ENCODE data around the gene FBLN1.
"Not testable (repeated sequence)": the region's sequence is repeated elsewhere in the genome, so short reads cannot be mapped to it uniquely, and the experiment has no call there.

The FBLN1 gene

DNA sequence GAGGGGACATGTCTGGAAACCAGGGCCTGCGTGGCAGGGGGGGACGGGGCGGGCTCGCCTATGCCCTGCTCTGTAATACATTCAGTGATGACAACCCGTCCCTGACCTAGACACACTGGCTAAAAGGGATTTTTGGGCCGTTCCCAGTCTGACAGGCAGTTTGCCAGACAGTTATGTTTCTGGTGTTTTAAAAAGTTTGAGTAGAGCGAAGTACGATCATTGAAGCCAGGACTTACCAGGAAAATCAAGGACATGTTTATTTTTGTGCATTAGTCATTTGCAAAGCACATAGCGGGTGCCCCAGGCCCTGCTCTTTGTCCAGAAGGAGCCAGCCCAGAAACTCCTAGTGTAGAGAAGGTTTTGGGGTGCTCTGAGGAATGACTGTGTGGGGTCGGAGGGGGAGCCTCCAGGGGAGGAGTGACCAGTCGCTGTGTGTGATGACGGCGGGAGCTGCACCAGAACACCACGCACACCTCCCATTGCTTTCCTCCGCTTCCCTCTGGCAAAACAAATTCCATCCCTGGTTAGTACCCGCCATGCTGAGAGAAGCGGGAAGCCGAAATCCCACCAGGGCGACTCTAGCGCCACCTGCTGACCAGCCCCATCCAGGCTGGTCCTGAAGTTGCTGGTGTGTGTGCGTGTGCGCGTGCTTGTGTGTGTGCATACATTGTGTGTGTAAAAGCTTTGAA lies 50.8 kb downstream of the FBLN1 start:
- H2BK5ac ChIP-seq (ENCODE audit: low read depth, low read length, poor library complexity, severe bottlenecking) = no peak overlapping the region
- no peaks in the 10 kb centered on the region for H3K27me3 ChIP-seq (ENCODE audit: control insufficient read depth in 1 of 2, insufficient read depth in 1 of 2, low read length in 2 of 2)
- H3K4me3 ChIP-seq (ENCODE audit: insufficient read depth in 1 of 2, low read depth in 1 of 2, low read length in 2 of 2) = no peak overlapping the region
- no peaks in the 10 kb centered on the region for H3K9me3 ChIP-seq (ENCODE audit: control insufficient read depth, low read length)
- WGBS = 66% methylated on average over 22 of the region's 23 CpGs
- peak overlapping the region; percentile 69 to 92 for H3K18ac ChIP-seq (ENCODE audit: low read depth in 1 of 2, low read length in 2 of 2)
- peak overlapping the region; percentile 91 for H3K27ac ChIP-seq (ENCODE audit: low read length, poor library complexity, severe bottlenecking)
- H2BK15ac ChIP-seq (ENCODE audit: low read depth, poor library complexity, severe bottlenecking) = peak overlapping the region; percentile 8
- H4K8ac ChIP-seq (ENCODE audit: low read length) = peak overlapping the region; percentile 38
- peak overlapping the region; percentile 87 for H4K91ac ChIP-seq (ENCODE audit: low read length)
- H3K23ac ChIP-seq (ENCODE audit: low read length in 2 of 2) = peak overlapping the region in 1 of 2 experiments; percentile 67
- peaks cover 52% of the 10 kb centered on the region for H3K4me1 ChIP-seq (ENCODE audit: control insufficient read depth, insufficient read depth, low read depth, low read length)
- H2AFZ ChIP-seq (ENCODE audit: low read depth, low read length) = no peak overlapping the region
- H2BK120ac ChIP-seq (ENCODE audit: low read depth, low read length) = peak overlapping the region; percentile 9
- peak overlapping the region; percentile 24 to 86 for H3K4ac ChIP-seq (ENCODE audit: low read depth in 1 of 2, low read length in 2 of 2)
- peaks cover 19% of the 10 kb centered on the region for H3K79me1 ChIP-seq (replicated peaks; ENCODE audit: low read length, poor library complexity, severe bottlenecking)
- peak overlapping the region; percentile 69 for H2AK5ac ChIP-seq (ENCODE audit: low read length, severe bottlenecking)
- H3K9ac ChIP-seq (ENCODE audit: low read length) = peak overlapping the region; percentile 64
- DNase-seq = peak; percentile 85
- peak overlapping the region; percentile 30 to 91 for H2BK12ac ChIP-seq (ENCODE audit: low read length in 2 of 2)
- peak overlapping the region in 1 of 2 experiments; percentile 62 for H3K14ac ChIP-seq (ENCODE audit: low read length in 2 of 2)
- H3K4me2 ChIP-seq (ENCODE audit: low read length, poor library complexity, severe bottlenecking) = peak overlapping the region; percentile 20
- peaks cover 59 to 77% of the 10 kb centered on the region in 2 experiments for H3K36me3 ChIP-seq (ENCODE audit: control insufficient read depth in 1 of 2, insufficient read depth in 2 of 2, low read depth in 1 of 2, low read length in 2 of 2)

DNA sequence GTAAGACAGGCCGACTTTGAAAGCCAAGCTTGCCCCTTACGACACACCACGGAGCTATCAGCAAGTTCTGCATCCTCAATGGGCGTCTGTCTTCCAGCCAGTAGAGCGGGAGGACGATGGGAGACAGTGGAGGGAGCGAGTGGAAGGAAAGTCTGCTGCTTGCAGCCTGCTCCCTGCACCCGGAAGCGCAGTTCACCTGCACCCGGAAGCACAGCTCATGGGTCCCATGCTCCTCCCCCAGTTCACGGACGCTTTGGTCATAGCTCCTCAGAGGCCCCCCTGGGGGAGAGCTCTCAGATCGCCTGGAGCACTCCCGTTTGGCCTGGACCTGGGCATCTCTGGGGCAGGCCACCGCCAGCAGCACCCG lies 51.3 kb downstream of the FBLN1 start:
- Histone ChIP-seq H3K9ac (ENCODE audit: low read length) (no peak overlapping the region), H3K4me2 (ENCODE audit: low read length, poor library complexity, severe bottlenecking) (no peak overlapping the region), H3K14ac (ENCODE audit: low read length in 2 of 2) (peak overlapping the region in 1 of 2 experiments; percentile 67), H3K23ac (ENCODE audit: low read length in 2 of 2) (no peak overlapping the region), H2BK15ac (ENCODE audit: low read depth, poor library complexity, severe bottlenecking) (no peak overlapping the region), H3K4me1 (ENCODE audit: control insufficient read depth, insufficient read depth, low read depth, low read length) (peaks cover 47% of the 10 kb centered on the region), H2BK5ac (ENCODE audit: low read depth, low read length, poor library complexity, severe bottlenecking) (no peak overlapping the region), H3K4me3 (ENCODE audit: insufficient read depth in 1 of 2, low read depth in 1 of 2, low read length in 2 of 2) (no peak overlapping the region), H2BK12ac (ENCODE audit: low read length in 2 of 2) (peak overlapping the region in 1 of 2 experiments; percentile 91), H3K27ac (ENCODE audit: low read length, poor library complexity, severe bottlenecking) (no peak overlapping the region), H3K27me3 (ENCODE audit: control insufficient read depth in 1 of 2, insufficient read depth in 1 of 2, low read length in 2 of 2) (no peaks in the 10 kb centered on the region), H3K4ac (ENCODE audit: low read depth in 1 of 2, low read length in 2 of 2) (no peak overlapping the region), H4K8ac (ENCODE audit: low read length) (peak overlapping the region; percentile 35), H2AK5ac (ENCODE audit: low read length, severe bottlenecking) (no peak overlapping the region), H2BK120ac (ENCODE audit: low read depth, low read length) (no peak overlapping the region), H2AFZ (ENCODE audit: low read depth, low read length) (no peak overlapping the region), H3K18ac (ENCODE audit: low read depth in 1 of 2, low read length in 2 of 2) (peak overlapping the region; percentile 2 to 57), H3K79me1 (replicated peaks; ENCODE audit: low read length, poor library complexity, severe bottlenecking) (peaks cover 19% of the 10 kb centered on the region), H3K9me3 (ENCODE audit: control insufficient read depth, low read length) (peaks cover 2% of the 10 kb centered on the region), H4K91ac (ENCODE audit: low read length) (no peak overlapping the region), H3K36me3 (ENCODE audit: control insufficient read depth in 1 of 2, insufficient read depth in 2 of 2, low read depth in 1 of 2, low read length in 2 of 2) (peaks cover 57 to 79% of the 10 kb centered on the region in 2 experiments)
- 94% methylated on average over 16 of the region's 16 CpGs for WGBS
- no peak for DNase-seq

DNA sequence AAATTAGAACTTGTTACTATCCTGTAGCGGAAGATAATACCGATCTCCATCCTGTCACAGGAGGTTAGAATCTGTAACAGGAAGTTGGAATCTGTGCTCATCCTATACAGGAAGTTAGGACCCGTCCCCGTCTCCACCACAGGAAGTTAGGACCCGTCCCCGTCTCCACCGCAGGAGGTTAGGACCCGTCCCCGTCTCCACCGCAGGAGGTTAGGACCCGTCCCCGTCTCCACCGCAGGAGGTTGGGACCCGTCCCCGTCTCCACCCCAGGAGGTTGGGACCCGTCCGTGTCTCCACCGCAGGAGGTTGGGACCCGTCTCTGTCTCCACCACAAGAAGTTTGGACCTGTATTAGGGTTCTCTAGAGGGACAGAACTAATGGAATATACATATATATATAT lies 52.2 kb downstream of the FBLN1 start:
- Histone ChIP-seq H3K27ac (ENCODE audit: low read length, poor library complexity, severe bottlenecking) (no peak overlapping the region), H3K4me2 (ENCODE audit: low read length, poor library complexity, severe bottlenecking) (no peak overlapping the region), H3K14ac (ENCODE audit: low read length in 2 of 2) (no peak overlapping the region), H2BK12ac (ENCODE audit: low read length in 2 of 2) (no peak overlapping the region), H3K4ac (ENCODE audit: low read depth in 1 of 2, low read length in 2 of 2) (no peak overlapping the region), H2AFZ (ENCODE audit: low read depth, low read length) (no peak overlapping the region), H4K91ac (ENCODE audit: low read length) (no peak overlapping the region), H2BK5ac (ENCODE audit: low read depth, low read length, poor library complexity, severe bottlenecking) (no peak overlapping the region), H2AK5ac (ENCODE audit: low read length, severe bottlenecking) (no peak overlapping the region), H3K18ac (ENCODE audit: low read depth in 1 of 2, low read length in 2 of 2) (no peak overlapping the region), H3K79me1 (replicated peaks; ENCODE audit: low read length, poor library complexity, severe bottlenecking) (peaks cover 19% of the 10 kb centered on the region), H3K4me3 (ENCODE audit: insufficient read depth in 1 of 2, low read depth in 1 of 2, low read length in 2 of 2) (no peak overlapping the region), H3K9ac (ENCODE audit: low read length) (no peak overlapping the region), H3K9me3 (ENCODE audit: control insufficient read depth, low read length) (peaks cover 11% of the 10 kb centered on the region), H3K4me1 (ENCODE audit: control insufficient read depth, insufficient read depth, low read depth, low read length) (peaks cover 38% of the 10 kb centered on the region), H3K27me3 (ENCODE audit: control insufficient read depth in 1 of 2, insufficient read depth in 1 of 2, low read length in 2 of 2) (no peaks in the 10 kb centered on the region), H3K36me3 (ENCODE audit: control insufficient read depth in 1 of 2, insufficient read depth in 2 of 2, low read depth in 1 of 2, low read length in 2 of 2) (peaks cover 62 to 85% of the 10 kb centered on the region in 2 experiments), H4K8ac (ENCODE audit: low read length) (no peak overlapping the region), H2BK15ac (ENCODE audit: low read depth, poor library complexity, severe bottlenecking) (no peak overlapping the region), H2BK120ac (ENCODE audit: low read depth, low read length) (no peak overlapping the region), H3K23ac (ENCODE audit: low read length in 2 of 2) (no peak overlapping the region)
- DNase-seq = no peak
- 94% methylated on average over 18 of the region's 19 CpGs for WGBS

DNA sequence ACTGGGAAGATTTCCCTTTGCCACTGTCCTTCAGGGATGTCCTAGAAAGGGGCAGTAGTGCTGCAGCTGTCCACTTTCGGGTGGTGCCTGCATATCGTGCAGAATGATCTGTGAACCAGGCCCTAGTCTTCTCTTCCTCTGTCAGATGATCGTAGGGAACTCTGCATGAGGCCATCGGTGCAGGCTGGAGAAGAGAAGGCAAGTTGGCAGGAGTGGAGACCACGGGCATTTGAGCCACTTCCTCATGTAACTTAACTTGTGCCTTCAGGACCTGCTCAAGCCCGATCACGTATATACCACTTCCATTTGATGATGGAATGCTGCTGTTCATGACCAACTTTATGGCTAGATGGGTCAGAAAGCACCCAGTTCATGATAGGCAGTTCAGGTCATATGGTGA lies 55.2 kb downstream of the FBLN1 start:
- not testable (repeated sequence) for H3K4me3 ChIP-seq (ENCODE audit: insufficient read depth in 1 of 2, low read depth in 1 of 2, low read length in 2 of 2); H3K23ac ChIP-seq (ENCODE audit: low read length in 2 of 2); H2AFZ ChIP-seq (ENCODE audit: low read depth, low read length); H2BK5ac ChIP-seq (ENCODE audit: low read depth, low read length, poor library complexity, severe bottlenecking); H3K18ac ChIP-seq (ENCODE audit: low read depth in 1 of 2, low read length in 2 of 2); H3K4ac ChIP-seq (ENCODE audit: low read depth in 1 of 2, low read length in 2 of 2); H2AK5ac ChIP-seq (ENCODE audit: low read length, severe bottlenecking); H3K27me3 ChIP-seq (ENCODE audit: control insufficient read depth in 1 of 2, insufficient read depth in 1 of 2, low read length in 2 of 2); H3K14ac ChIP-seq (ENCODE audit: low read length in 2 of 2); H4K91ac ChIP-seq (ENCODE audit: low read length); H3K9ac ChIP-seq (ENCODE audit: low read length); H2BK120ac ChIP-seq (ENCODE audit: low read depth, low read length); DNase-seq; H2BK15ac ChIP-seq (ENCODE audit: low read depth, poor library complexity, severe bottlenecking); H3K79me1 ChIP-seq (replicated peaks; ENCODE audit: low read length, poor library complexity, severe bottlenecking); H3K4me2 ChIP-seq (ENCODE audit: low read length, poor library complexity, severe bottlenecking); H3K27ac ChIP-seq (ENCODE audit: low read length, poor library complexity, severe bottlenecking); H4K8ac ChIP-seq (ENCODE audit: low read length); H2BK12ac ChIP-seq (ENCODE audit: low read length in 2 of 2)
- Histone ChIP-seq H3K4me1 (ENCODE audit: control insufficient read depth, insufficient read depth, low read depth, low read length) (peaks cover 13% of the 10 kb centered on the region), H3K9me3 (ENCODE audit: control insufficient read depth, low read length) (peaks cover 21% of the 10 kb centered on the region), H3K36me3 (ENCODE audit: control insufficient read depth in 1 of 2, insufficient read depth in 2 of 2, low read depth in 1 of 2, low read length in 2 of 2) (peaks cover 53 to 79% of the 10 kb centered on the region in 2 experiments)
- 91% methylated on average over 7 of the region's 7 CpGs for WGBS

Data from mesenchymal stem cell (in vitro differentiated cells and primary cell).